HG03064 (cell line): ENCODE data around the gene ZNF598.
A peak's percentile ranks its signal among the peaks of the same experiment; 100 is the strongest.

Source experiments
- ATAC-seq: cut with Tn5 transposase; IDR thresholded peaks from one replicate; pipeline ENCODE4 v1.9.1; 2021; ENCODE audit warnings: low read depth; ENCODE audit not compliant: unreplicated experiment

The ZNF598 gene

GRCh38 chr16:1991948-1992703 lies 17.5 kb downstream of the ZNF598 start:
- peak; percentile 42 for ATAC-seq

GRCh38 chr16:1991588-1991947 lies 18.1 kb downstream of the ZNF598 start:
- ATAC-seq = no peak

- no peak for ATAC-seq
These were observed 18.5 kb downstream of the ZNF598 start for GRCh38 chr16:1991135-1991551.

- ATAC-seq = no peak
These were observed 19.1 kb downstream of the ZNF598 start for GRCh38 chr16:1990351-1991134.

GRCh38 chr16:1990101-1990350 lies 19.6 kb downstream of the ZNF598 start:
- ATAC-seq = no peak

- ATAC-seq = no peak
These were observed 20.2 kb downstream of the ZNF598 start, which contains the start of gene SYNGR3 for GRCh38 chr16:1989209-1990100. SYNGR3 (plus strand) TSS chr16:1989970; CDS start chr16:1990103, 133 bp downstream.

- no peak for ATAC-seq
These were observed 22.4 kb downstream of the ZNF598 start for GRCh38 chr16:1987198-1987597.

DNA sequence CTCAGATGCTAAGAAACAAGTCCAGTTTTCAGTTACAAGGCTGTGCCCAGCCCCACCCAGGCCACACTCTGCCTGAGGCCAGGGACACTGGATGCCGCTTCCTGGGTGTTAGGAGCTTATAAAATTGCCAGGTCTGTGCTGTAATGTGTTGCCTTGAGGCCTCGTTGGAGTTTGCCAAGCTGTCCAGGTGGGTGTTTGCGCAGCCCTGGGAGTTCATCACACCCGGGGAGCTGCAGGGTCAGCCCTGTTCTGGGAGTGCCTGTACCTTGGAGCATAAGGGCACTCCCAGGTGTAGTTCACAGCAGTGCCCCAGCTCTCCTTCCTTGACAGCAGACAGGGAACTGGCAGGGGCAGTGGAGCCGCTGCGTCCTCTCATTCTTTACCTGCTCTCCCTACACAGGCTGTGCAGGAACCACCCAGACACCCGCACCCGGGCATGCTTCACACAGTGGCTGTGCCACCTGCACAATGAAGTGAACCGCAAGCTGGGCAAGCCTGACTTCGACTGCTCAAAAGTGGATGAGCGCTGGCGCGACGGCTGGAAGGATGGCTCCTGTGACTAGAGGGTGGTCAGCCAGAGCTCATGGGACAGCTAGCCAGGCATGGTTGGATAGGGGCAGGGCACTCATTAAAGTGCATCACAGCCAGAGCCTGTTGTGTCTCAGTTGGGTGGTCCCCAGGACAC lies 24.0 kb downstream of the ZNF598 start:
- no peak for ATAC-seq

DNA sequence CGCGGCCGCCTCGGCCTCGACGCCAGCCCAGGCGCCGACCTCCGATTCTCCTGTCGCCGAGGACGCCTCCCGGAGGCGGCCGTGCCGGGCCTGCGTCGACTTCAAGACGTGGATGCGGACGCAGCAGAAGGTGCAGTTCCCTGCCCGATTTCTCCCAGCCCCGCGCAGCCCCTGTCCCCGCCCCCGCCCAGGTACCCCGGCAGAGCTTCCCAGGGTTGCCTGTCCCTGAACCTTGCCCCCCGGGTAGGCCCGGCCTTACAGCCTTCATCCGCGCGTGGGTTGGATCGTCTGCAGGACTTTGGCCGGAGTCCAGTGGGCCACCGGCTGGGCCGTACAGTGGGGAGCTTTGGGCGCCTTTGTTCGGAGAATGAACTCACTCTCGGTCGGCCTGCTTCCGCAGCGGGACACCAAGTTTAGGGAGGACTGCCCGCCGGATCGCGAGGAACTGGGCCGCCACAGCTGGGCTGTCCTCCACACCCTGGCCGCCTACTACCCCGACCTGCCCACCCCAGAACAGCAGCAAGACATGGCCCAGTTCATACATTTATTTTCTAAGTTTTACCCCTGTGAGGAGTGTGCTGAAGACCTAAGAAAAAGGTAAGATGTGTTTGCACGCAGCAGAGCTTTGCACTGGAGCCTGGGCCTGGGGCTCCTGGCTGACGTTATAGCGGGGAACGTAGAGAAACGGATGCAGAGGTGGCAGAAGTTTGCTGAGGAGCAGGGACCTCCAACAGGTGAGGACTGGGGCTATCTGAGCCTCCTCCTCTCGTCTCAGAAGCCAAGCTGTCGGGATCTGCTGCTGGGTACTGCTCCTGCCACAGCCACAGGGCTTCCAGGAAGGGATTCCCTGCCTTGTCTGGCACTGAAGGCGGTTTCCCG lies 25.0 kb downstream of the ZNF598 start:
- ATAC-seq = no peak

GRCh38 chr16:1983544-1984346 lies 25.9 kb downstream of the ZNF598 start, which contains the start of gene GFER:
GFER (plus strand) TSS chr16:1984193; CDS start chr16:1984219, 26 bp downstream.
- ATAC-seq = peak; percentile 64

DNA sequence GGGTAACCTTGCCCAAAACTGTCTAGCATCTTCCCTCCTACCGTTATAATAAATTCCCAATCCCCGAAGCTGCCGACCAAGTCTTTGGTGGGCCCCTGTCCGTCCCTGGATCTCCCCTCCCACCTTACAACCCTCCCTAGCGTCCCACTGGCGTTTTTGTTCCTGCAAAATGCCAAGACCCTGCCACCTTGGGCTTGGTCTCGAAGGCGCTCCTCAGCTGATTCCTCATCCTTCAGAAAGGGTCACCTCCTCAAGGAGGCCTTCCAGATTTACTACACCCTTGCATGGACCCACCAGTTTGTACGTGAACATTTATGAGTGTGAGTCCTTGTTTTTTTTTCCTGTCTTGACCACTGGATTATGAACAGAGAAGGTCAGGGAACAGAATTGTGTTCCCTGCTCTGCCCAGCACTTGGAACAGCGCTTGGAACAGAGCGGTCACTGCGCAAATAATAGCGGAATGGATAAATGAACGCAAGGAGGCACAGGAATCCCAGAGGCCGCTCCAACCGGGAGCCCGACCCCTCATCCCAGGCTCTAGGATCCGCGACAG lies 26.6 kb downstream of the ZNF598 start:
- no peak for ATAC-seq

DNA sequence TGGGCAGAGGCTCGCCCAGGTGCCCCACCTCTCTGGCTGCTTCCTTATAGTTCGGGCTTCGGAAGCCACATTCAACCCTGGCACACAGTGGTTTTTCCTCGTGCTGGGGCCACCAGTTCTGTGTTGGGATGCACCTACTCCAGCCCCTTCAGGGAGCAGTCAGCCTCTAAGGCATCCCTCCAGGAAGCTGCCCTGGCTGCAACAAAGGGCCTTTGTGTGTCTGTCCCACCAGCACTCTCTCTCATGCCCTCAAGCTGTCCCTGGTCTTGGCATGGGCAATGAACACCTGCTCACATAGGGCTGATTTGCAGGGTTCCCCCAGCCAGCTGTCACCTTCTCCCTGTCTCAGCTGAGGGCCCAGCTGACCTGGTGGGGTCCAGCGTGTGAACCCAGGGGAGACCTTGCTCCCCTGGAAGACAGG lies 27.6 kb downstream of the ZNF598 start:
- no peak for ATAC-seq

- ATAC-seq = no peak
These were observed 28.2 kb downstream of the ZNF598 start, which contains the start of gene NOXO1 for GRCh38 chr16:1981398-1981836. NOXO1 (minus strand) TSS chr16:1981469; CDS start chr16:1981179, 290 bp downstream.

- ATAC-seq = no peak
These were observed 28.9 kb downstream of the ZNF598 start for GRCh38 chr16:1980770-1981087.

GRCh38 chr16:1980030-1980769 lies 29.4 kb downstream of the ZNF598 start:
- ATAC-seq = no peak

DNA sequence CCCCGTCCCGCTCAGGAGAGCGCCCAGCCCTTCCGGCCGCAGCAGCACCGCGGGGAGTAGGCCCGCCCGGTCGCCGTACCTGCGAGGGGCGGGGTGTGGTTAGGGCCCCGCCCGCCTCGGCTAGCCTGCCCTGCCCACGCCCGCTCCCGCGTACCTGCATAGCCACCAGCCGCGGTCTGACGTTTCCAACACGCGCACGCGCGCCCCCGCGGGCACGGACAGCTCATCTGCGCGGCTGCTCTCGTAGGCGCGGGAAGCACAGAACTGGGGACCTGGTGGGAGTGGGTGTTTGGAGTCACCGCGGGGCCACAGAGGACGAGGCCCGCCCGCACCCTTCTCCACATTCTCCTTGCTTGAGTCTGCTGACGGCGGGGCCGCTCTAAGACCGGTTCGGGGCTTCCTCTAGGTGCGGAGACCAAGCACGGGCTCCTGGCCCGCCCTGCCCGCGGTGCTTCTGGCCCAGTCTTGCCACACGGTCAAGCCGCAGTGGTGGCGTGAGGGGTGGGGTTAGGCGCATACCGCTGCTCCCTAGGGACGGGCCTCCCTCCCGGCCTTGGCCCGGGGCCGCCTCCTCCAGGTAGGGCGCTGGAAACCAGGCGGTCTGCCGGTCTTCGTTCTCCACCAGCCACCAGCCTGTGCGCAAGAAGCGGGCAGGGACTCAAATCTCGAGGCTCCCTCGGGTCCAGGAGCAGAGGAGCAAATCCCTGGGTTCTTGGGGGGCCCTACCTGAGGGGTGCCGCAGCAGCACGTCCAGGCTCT lies 30.2 kb downstream of the ZNF598 start:
- no peak for ATAC-seq
